ENCODE measurements around the gene CNTRL.
A peak's percentile ranks its signal among the peaks of the same experiment; 100 is the strongest.
"Not testable (repeated sequence)": the region's sequence is repeated elsewhere in the genome, so short reads cannot be mapped to it uniquely, and the experiment has no call there.

The CNTRL gene, protein sequence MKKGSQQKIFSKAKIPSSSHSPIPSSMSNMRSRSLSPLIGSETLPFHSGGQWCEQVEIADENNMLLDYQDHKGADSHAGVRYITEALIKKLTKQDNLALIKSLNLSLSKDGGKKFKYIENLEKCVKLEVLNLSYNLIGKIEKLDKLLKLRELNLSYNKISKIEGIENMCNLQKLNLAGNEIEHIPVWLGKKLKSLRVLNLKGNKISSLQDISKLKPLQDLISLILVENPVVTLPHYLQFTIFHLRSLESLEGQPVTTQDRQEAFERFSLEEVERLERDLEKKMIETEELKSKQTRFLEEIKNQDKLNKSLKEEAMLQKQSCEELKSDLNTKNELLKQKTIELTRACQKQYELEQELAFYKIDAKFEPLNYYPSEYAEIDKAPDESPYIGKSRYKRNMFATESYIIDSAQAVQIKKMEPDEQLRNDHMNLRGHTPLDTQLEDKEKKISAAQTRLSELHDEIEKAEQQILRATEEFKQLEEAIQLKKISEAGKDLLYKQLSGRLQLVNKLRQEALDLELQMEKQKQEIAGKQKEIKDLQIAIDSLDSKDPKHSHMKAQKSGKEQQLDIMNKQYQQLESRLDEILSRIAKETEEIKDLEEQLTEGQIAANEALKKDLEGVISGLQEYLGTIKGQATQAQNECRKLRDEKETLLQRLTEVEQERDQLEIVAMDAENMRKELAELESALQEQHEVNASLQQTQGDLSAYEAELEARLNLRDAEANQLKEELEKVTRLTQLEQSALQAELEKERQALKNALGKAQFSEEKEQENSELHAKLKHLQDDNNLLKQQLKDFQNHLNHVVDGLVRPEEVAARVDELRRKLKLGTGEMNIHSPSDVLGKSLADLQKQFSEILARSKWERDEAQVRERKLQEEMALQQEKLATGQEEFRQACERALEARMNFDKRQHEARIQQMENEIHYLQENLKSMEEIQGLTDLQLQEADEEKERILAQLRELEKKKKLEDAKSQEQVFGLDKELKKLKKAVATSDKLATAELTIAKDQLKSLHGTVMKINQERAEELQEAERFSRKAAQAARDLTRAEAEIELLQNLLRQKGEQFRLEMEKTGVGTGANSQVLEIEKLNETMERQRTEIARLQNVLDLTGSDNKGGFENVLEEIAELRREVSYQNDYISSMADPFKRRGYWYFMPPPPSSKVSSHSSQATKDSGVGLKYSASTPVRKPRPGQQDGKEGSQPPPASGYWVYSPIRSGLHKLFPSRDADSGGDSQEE (N-terminal part only)

DNA sequence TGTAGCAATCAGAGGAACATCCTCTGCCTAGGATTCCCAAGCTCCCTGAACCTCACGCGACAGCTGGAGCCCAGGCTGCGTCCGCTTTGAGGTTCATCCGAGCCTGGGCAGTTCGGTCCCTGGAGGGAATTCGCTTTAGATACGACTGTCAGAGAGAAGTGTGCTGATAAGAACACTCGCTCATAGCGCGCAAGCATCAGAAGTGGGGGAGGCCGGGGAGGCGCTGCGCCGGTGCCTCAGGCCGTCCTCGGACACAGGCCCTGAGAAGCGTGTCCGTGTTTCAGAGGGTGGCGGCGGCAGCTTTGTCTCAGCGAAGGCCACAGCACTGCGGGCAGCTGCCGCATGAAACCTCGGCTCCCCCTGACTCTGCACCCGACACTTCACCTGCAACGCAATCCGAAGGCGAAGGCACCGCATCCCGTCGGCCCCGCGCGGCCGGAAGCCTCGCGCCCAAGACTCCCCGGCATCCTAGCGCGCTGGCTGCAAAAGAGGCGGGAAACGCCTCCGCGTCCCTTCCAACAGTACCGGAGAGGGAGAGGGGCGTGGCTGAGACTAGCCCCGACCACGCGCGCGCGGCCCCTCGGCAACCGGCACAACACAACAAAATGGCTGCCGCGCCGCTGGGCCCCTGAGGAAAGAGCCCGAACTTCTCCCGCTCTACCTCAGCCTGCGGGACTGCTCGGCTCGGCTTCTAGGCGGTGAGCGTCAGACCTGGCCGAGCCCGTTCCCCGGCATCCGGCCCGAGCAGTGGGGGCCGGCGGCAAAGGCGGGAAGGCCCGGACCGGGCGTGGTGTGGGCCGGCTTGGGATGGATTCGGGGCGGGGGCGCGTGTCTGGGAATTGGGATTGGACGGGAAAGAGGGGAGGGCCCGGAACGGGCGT is at the start of gene CNTRL:
Gene CNTRL (plus strand): TSS at position 586 of the 881 bp plus-strand sequence. CDS start 13,372 bp downstream, outside the sequence.
- peak; percentile 90 to 93 for DNase-seq

- no peak for DNase-seq
These were observed 48.5 kb upstream of the CNTRL start for GRCh38 chr9:121026260-121026691.

DNA sequence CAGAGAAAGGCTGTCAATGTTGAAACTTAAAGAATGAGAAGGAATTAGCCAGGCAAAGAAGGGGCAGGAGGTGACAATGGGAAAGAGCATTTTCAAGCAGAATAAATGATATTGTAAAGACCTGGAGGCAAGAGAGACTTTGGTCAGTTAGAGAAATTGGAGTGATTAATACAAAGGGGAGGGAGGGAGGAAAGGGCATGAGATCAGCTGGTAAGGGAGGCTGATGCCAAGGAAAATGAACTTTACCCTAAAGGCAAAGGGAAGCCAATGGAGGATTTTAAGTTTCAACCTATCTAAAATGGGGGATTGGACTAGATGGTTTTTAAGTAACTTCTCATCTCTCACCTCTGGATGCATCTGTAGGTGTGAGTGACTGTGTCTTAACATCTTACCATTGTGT is 48.0 kb upstream of the CNTRL start:
- no peak for DNase-seq

DNA sequence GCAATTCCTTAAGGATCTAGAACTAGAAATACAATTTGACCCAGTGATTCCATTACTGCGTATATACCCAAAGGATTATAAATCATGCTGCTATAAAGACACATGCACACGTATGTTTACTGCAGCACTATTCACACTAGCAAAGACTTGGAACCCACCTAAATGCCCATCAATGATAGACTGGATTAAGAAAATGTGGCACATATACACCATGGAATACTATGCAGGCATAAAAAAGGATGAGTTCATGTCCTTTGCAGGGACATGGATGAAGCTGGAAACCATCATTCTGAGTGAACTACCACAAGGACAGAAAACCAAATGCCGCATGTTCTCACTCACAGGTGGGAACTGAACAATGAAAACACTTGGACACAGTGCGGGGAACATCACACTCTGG is 46.5 kb upstream of the CNTRL start:
- not testable (repeated sequence) for DNase-seq

GRCh38 chr9:121029469-121029868 is 45.3 kb upstream of the CNTRL start:
- no peak for DNase-seq

GRCh38 chr9:121034529-121034928 is 40.2 kb upstream of the CNTRL start:
- no peak for DNase-seq

DNA sequence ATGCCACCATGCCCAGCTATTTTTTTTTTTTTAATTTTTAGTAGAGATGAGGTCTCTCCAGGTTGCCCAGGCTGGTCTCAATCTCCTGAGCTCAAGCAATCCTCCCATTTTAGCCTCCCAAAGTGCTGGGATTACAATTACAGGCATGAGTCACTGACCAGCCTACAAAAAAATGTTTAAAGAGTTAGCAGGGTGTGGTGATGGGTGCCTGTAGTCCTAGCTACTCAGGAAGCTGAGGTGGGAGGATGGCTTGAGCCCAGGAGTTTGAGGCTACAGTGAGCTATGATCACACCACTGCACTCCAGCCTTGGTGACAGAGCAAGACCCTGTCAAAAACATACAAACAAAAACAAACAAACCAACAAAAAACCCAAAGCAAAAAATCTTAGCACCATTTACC is 39.0 kb upstream of the CNTRL start:
- not testable (repeated sequence) for DNase-seq

GRCh38 chr9:121038362-121038761 is 36.4 kb upstream of the CNTRL start:
- no peak for DNase-seq

- DNase-seq = no peak
These were observed 36.0 kb upstream of the CNTRL start for GRCh38 chr9:121038804-121039203.

DNA sequence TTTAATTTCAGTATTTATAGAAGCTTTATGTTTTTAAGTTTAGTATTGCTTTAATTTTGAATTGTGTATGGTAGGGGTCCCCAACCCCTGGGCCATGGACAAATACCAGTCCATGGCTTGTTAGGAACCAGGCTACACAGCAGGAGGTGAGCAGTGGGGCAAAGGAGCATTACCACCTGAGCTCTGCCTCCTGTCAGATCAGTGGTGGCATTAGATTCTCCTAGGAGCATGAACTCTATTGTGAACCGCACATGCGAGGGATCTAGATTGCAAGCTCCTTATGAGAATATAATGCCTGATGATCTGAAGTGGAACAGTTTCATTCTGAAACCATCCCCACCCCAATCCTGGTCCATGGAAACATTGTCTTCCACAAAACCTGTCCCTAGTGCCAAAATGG is 26.6 kb upstream of the CNTRL start:
- DNase-seq = no peak

GRCh38 chr9:121048618-121049017 is 26.1 kb upstream of the CNTRL start:
- DNase-seq = no peak

- no peak for DNase-seq
These were observed 24.4 kb upstream of the CNTRL start, which contains the start of gene C5 for GRCh38 chr9:121050128-121050988. Gene C5, minus strand, starts transcription at chr9:121050275. Its CDS starts 29 bp downstream, at chr9:121050246.

DNA sequence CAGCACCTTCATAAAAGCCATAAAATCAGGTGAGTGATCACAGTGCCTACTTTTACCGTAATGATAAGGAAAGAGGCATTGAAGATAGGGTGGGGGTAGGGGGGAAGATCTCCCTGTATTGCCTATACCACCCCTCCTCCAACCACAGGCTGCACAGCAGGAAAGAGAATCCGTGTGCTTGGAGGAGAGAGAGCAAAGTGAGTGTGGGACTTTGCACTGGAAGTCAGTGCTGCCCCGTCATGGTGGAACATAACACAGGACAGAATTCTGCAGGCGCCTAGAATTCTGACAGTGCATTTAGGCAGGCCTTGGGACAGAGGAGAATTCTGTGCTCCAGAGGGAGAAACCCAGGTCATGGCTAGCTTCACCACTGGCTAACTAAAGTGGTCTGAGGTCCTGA is 21.2 kb upstream of the CNTRL start:
- no peak for DNase-seq

DNA sequence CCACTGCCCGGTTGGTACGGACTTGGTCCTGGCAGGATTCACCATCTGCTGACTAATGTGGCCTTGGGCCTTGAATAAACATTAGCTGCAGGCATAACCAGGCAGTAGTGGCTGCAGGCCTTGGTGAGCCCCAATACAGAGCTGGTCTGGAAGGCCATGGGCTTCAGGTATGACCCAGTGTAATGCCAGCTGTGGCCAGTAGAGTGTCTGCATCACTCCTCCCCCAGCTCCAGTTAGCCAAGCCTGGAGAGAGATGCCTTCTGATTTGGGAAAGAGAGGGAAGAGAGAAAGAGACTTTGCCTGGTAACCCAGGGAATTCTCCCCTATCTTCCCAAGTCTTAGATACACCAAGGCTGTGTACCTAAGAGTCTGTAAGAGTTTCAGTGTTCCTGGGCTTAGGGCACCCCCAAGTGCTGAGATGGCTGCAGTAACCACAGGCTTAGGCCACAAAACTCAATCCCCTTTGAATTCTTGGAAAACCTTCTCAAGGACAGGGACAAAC is 19.1 kb upstream of the CNTRL start:
- no peak for DNase-seq

- DNase-seq = no peak
These were observed 16.9 kb upstream of the CNTRL start for GRCh38 chr9:121057821-121058220.

- no peak for DNase-seq
These were observed 15.2 kb upstream of the CNTRL start for GRCh38 chr9:121059513-121059912.

- DNase-seq = no peak
These were observed 14.6 kb upstream of the CNTRL start for GRCh38 chr9:121059998-121060636.

- DNase-seq = no peak
These were observed 7.9 kb upstream of the CNTRL start for GRCh38 chr9:121066850-121067249.

DNA sequence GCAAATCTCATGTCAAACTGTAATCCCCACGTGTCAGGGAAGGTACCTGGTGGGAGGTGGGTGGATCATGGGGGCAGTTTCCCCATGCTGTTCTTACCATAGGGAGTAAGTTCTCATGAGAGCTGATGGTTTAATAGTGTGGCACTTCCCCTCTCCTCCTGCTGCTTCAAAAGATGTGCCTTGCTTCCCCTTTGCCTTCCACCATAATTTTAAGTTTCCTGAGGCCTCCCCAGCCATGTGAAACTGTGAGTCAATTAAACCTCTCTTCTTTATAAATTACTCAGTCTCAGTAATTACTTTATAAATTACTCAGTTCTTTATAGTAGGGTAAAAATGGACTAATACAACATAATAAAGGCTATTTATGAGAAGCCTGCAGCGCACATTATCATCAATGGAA is 7.1 kb upstream of the CNTRL start:
- DNase-seq = no peak

DNA sequence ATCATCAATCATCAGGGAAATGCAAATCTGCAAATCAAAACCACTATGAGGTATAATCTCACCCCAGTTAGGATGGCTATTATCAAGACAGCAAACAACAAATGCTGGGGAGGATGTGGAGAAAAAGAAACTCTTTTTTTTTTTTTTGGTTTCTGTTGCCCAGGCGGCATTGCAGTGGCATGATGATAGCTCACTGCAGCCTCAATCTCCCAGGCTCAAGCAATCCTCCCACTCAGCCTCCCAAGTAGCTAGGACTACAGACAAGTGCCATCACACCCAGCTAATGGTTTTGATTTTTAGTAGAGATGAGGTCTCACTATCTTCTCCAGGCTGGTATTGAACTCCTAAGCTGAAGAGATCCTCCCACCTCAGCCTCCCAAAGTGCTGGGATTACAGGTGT is 5.4 kb upstream of the CNTRL start:
- DNase-seq = no peak
